ENCODE data around the gene PAX8.

GRCh38 chr2:113198790-113199612, 79.7 kb downstream of the PAX8 start:
- TF ChIP-seq CTCF (IDR thresholded peaks at IDR 0.05) = peak; percentile 88 to 100 (median 94)
- no peak for TF ChIP-seq POLR2A (IDR thresholded peaks at IDR 0.05)

All from heart left ventricle (tissue), 13 donors.